ENCODE data around the gene FOXN4. TPM values are rescaled to one million over a fixed set of nuclear protein-coding genes. Genes with fewer than 3 reads are reported as not detected.

FOXN4 gene
- total RNA-seq, 1 experiment from 2014 or later, result 0.52 TPM

- Histone ChIP-seq H4K20me1 (ENCODE audit: insufficient read depth) (no peaks in the 10 kb centered on the region), H3K27ac (ENCODE audit: low read depth, low read length) (no peak overlapping the region), H3K9ac (ENCODE audit: low read length) (no peak overlapping the region), H3K9me2 (ENCODE audit: insufficient read depth) (no peaks in the 10 kb centered on the region), H2AFZ (ENCODE audit: low read depth, low read length, poor library complexity, severe bottlenecking) (no peak overlapping the region), H3K79me2 (ENCODE audit: insufficient read depth, low read length) (no peaks in the 10 kb centered on the region), H3K36me3 (ENCODE audit: control insufficient read depth in 1 of 2, insufficient read depth in 2 of 2, low read length in 2 of 2) (no peaks in the 10 kb centered on the region), H3K9me3 (ENCODE audit: control insufficient read depth in 1 of 2, insufficient read depth in 1 of 2, low read depth in 1 of 2, low read length in 2 of 2) (no peaks in the 10 kb centered on the region), H3K4me2 (ENCODE audit: low read length) (no peak overlapping the region), H3K27me3 (ENCODE audit: insufficient read depth, low read length) (no peaks in the 10 kb centered on the region), H3K4me1 (ENCODE audit: control insufficient read depth in 1 of 2, insufficient read depth in 2 of 2, low read length in 2 of 2) (no peaks in the 10 kb centered on the region), H3K4me3 (replicated peaks in 1 of 2; ENCODE audit: low read depth in 1 of 2, low read length in 2 of 2) (no peak overlapping the region)
- no TSS peak for BruUV-seq (replicated peaks)
- ChIA-PET CTCF (no interaction called here), RAD21 (ENCODE audit: low non-redundant PET in 1 of 2, low total read pairs in 2 of 2, uncharacterized antibody in 2 of 2, unreplicated experiment in 2 of 2) (no interaction called here), POLR2A (no interaction called here)
- intact Hi-C loops (cut with micrococcal nuclease), result no loop called here
- no peak for ATAC-seq
- TF ChIP-seq SP1 (IDR thresholded peaks at IDR 0.05; ENCODE audit: low read depth) (no peak), ZFX (IDR thresholded peaks at IDR 0.05) (no peak)
- TF ChIP-seq, protein P1, sequence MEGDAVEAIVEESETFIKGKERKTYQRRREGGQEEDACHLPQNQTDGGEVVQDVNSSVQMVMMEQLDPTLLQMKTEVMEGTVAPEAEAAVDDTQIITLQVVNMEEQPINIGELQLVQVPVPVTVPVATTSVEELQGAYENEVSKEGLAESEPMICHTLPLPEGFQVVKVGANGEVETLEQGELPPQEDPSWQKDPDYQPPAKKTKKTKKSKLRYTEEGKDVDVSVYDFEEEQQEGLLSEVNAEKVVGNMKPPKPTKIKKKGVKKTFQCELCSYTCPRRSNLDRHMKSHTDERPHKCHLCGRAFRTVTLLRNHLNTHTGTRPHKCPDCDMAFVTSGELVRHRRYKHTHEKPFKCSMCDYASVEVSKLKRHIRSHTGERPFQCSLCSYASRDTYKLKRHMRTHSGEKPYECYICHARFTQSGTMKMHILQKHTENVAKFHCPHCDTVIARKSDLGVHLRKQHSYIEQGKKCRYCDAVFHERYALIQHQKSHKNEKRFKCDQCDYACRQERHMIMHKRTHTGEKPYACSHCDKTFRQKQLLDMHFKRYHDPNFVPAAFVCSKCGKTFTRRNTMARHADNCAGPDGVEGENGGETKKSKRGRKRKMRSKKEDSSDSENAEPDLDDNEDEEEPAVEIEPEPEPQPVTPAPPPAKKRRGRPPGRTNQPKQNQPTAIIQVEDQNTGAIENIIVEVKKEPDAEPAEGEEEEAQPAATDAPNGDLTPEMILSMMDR (IDR thresholded peaks at IDR 0.05 in 2 of 3, conservative IDR thresholded peaks at IDR 0.05 in 1 of 3; ENCODE audit: borderline replicate concordance in 1 of 3, insufficient read depth in 1 of 3, low read depth in 2 of 3, low read length in 2 of 3), result no peak
- no peak for DNase-seq (ENCODE audit: low read depth, low spot score)
Measured at GRCh38 chr12:109294286-109294796, 14.7 kb downstream of the FOXN4 start.

DNA sequence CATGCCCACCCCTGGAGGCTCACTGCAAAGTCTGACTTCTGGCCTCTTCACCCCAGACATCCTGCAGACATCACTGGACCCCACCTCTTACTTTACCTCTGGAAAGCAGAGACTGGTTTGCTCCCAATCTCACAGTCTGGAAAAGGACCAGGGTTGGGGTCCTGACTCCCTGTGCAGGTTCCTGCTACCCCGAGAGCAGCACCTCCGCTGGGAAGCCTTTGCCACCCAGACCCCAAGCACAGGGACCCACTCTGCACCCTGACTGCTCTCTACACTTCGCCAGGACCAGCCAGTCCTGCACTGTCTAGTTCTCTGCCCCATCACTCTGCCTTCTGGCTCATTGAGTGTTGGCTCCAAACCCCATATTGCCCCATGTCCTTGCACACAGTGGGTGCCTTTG, 16.0 kb downstream of the FOXN4 start:
- H3K79me2 ChIP-seq (ENCODE audit: insufficient read depth, low read length), result no peaks in the 10 kb centered on the region
- no peak overlapping the region for H3K4me3 ChIP-seq (replicated peaks in 1 of 2; ENCODE audit: low read depth in 1 of 2, low read length in 2 of 2)
- no peak overlapping the region for H2AFZ ChIP-seq (ENCODE audit: low read depth, low read length, poor library complexity, severe bottlenecking)
- no peak overlapping the region for H3K4me2 ChIP-seq (ENCODE audit: low read length)
- BruUV-seq (replicated peaks), result no TSS peak
- H3K27me3 ChIP-seq (ENCODE audit: insufficient read depth, low read length), result no peaks in the 10 kb centered on the region
- no peaks in the 10 kb centered on the region for H3K4me1 ChIP-seq (ENCODE audit: control insufficient read depth in 1 of 2, insufficient read depth in 2 of 2, low read length in 2 of 2)
- no peak overlapping the region for H3K9ac ChIP-seq (ENCODE audit: low read length)
- H4K20me1 ChIP-seq (ENCODE audit: insufficient read depth), result no peaks in the 10 kb centered on the region
- DNase-seq (ENCODE audit: low read depth, low spot score) (no peak), ATAC-seq (no peak)
- RAD21 ChIA-PET (ENCODE audit: low non-redundant PET in 1 of 2, low total read pairs in 2 of 2, uncharacterized antibody in 2 of 2, unreplicated experiment in 2 of 2), result no interaction called here
- no peaks in the 10 kb centered on the region for H3K36me3 ChIP-seq (ENCODE audit: control insufficient read depth in 1 of 2, insufficient read depth in 2 of 2, low read length in 2 of 2)
- no peaks in the 10 kb centered on the region for H3K9me3 ChIP-seq (ENCODE audit: control insufficient read depth in 1 of 2, insufficient read depth in 1 of 2, low read depth in 1 of 2, low read length in 2 of 2)
- H3K27ac ChIP-seq (ENCODE audit: low read depth, low read length), result no peak overlapping the region
- intact Hi-C loops (cut with micrococcal nuclease), result no loop called here
- CTCF ChIA-PET, result no interaction called here
- H3K9me2 ChIP-seq (ENCODE audit: insufficient read depth), result no peaks in the 10 kb centered on the region
- POLR2A ChIA-PET, result no interaction called here
- TF ChIP-seq TCF7L2 (IDR thresholded peaks at IDR 0.05; ENCODE audit: borderline replicate concordance, extremely low read depth, insufficient read depth, insufficient read length), result no peak
- TF ChIP-seq YY1 (IDR thresholded peaks at IDR 0.05; ENCODE audit: extremely low read depth, insufficient replicate concordance, low read depth, low read length), result no peak
- TF ChIP-seq POLR2AphosphoS5 (IDR thresholded peaks at IDR 0.05; ENCODE audit: low read depth, low read length), result no peak
- no peak for TF ChIP-seq MAX (IDR thresholded peaks at IDR 0.05)
- no peak for TF ChIP-seq SIN3A (IDR thresholded peaks at IDR 0.05; ENCODE audit: low read depth)
- no peak for TF ChIP-seq ZNF274 (IDR thresholded peaks at IDR 0.05; ENCODE audit: low read depth, low read length)
- no peak for TF ChIP-seq ATF3 (IDR thresholded peaks at IDR 0.05)
- TF ChIP-seq, protein P1 (IDR thresholded peaks at IDR 0.05 in 2 of 3, conservative IDR thresholded peaks at IDR 0.05 in 1 of 3; ENCODE audit: borderline replicate concordance in 1 of 3, insufficient read depth in 1 of 3, low read depth in 2 of 3, low read length in 2 of 3), result no peak
- TF ChIP-seq ELF1 (IDR thresholded peaks at IDR 0.05; ENCODE audit: borderline replicate concordance, low read depth), result no peak
- no peak for TF ChIP-seq SP1 (IDR thresholded peaks at IDR 0.05; ENCODE audit: low read depth)
- TF ChIP-seq ZFX (IDR thresholded peaks at IDR 0.05), result no peak
- TF ChIP-seq POLR2A (IDR thresholded peaks at IDR 0.05; ENCODE audit: borderline replicate concordance, extremely low read depth, insufficient read depth, insufficient read length), result no peak
- no peak for TF ChIP-seq RAD21 (IDR thresholded peaks at IDR 0.05; ENCODE audit: low read depth)
- no peak for TF ChIP-seq EZH2phosphoT487 (IDR thresholded peaks at IDR 0.05; ENCODE audit: borderline replicate concordance)

All from HCT116 (cell line).